ENCODE data around the gene POLN. TPM values are rescaled to one million over a fixed set of nuclear protein-coding genes. Genes with fewer than 3 reads are reported as not detected.
A peak's percentile ranks its signal among the peaks of the same experiment; 100 is the strongest.
"Not testable (repeated sequence)": the region's sequence is repeated elsewhere in the genome, so short reads cannot be mapped to it uniquely, and the experiment has no call there.

POLN gene
- total RNA-seq, 4 donors from 2014 or later, result 0.26 to 5.8 (median 5.5) TPM; not detected in 1

GRCh38 chr4:2222838-2223237 lies 19.1 kb downstream of the POLN start:
- Histone ChIP-seq H3K4me1 (no peaks in the 10 kb centered on the region), H3K4me3 (no peak overlapping the region), H3K27ac (no peak overlapping the region), H3K9me3 (no peaks in the 10 kb centered on the region), H3K27me3 (no peaks in the 10 kb centered on the region), H3K36me3 (no peaks in the 10 kb centered on the region)
- no peak for DNase-seq
- intact Hi-C loops (cut with DNase I; ENCODE audit: low total_unique reads), result loop anchor here (10.0 kb wide), 1 partner anchor 242 kb away; the partner anchor contains the start of gene RNF4
- TF ChIP-seq CTCF (IDR thresholded peaks at IDR 0.05), result no peak
- TF ChIP-seq POLR2A (IDR thresholded peaks at IDR 0.05), result no peak

DNA sequence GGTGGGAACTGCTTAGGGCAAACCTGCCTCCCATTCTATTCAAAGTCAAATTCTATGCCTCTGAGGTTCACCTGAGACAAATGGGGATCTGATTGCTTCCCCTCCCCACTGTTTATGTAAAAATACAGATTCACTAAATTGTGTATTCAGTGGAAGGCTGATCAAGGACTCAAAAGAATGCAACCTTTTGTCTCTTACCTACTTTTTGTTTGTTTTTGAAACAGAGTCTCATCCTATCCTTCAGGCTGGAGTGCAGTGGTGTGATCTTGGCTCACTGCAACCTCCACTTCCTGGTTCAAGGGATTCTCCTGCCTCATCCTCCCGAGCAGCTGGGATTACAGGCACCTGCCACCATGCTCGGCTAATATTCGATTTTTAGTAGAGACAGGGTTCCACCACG lies 20.5 kb downstream of the POLN start:
- not testable (repeated sequence) for H3K4me1 ChIP-seq, H3K36me3 ChIP-seq, H3K4me3 ChIP-seq, DNase-seq, H3K9me3 ChIP-seq, H3K27ac ChIP-seq, H3K27me3 ChIP-seq
- intact Hi-C loops (cut with DNase I; ENCODE audit: low total_unique reads), result loop anchor here (10.0 kb wide), 1 partner anchor 243 kb away; the partner anchor contains the start of gene RNF4

DNA sequence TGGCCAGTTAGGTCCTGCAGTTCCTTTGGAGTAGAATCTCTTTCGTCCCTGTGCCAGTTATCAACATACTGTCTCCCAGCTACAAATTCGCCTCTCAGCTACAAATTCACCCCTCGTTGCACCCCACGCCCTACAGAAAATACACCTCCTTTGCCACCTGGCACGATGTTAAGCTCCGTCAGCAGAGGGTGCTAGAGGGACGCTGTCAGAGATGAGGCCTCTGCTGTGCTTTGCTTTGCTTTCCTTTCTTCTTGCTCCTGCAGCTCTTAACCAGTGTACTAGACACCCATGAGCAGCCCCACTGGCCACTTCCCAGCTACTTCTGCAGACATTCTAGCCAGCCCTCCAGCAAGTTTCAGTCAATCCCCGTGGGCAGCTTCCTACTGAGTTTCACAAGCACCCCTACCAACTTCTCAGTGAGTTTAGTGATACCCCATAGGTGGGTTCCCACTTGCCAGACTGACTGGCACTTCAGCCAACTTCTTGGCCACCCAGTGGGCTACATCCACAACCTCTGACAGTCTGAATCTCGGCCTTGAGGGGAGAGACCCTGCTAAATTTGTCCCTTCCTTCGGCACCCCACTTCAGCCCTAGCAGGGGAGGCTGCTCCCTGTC lies 21.8 kb downstream of the POLN start:
- Histone ChIP-seq H3K36me3 (no peaks in the 10 kb centered on the region), H3K4me1 (no peaks in the 10 kb centered on the region), H3K9me3 (no peaks in the 10 kb centered on the region), H3K4me3 (no peak overlapping the region), H3K27me3 (no peaks in the 10 kb centered on the region), H3K27ac (no peak overlapping the region)
- TF ChIP-seq POLR2A (IDR thresholded peaks at IDR 0.05), result no peak
- peak; percentile 73 to 90 (median 86) for TF ChIP-seq CTCF (IDR thresholded peaks at IDR 0.05)
- DNase-seq, result peak; percentile 66
- intact Hi-C loops (cut with DNase I; ENCODE audit: low total_unique reads), result loop anchor here (10.0 kb wide), 1 partner anchor 245 kb away; the partner anchor contains the start of gene RNF4

DNA sequence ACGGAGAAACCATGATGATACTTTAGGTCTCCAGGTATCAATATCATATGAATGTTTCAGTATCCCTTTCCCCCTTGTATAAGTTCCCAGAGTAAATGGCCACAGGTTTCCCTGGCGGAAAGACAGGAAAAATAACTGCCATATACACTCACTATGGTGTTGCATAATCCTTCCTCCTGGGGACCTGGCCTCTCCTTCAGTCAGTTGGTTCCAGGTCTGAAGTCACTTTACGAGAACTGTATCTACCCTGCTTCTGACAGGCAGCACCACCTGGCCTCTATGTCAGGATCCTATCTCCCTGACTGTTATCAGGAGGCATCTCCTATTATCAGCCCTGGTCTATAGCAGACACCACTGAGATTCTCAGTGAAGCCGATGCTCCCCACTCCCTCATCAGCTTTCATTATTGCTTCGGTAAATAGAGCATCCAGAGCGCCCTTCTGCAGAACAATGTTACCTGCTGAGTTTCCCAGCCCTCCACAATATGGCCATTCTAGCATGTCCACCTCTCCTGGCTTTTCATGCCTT lies 22.6 kb downstream of the POLN start:
- TF ChIP-seq POLR2A (IDR thresholded peaks at IDR 0.05), result no peak
- TF ChIP-seq CTCF (IDR thresholded peaks at IDR 0.05), result no peak
- Histone ChIP-seq H3K9me3 (no peaks in the 10 kb centered on the region), H3K36me3 (no peaks in the 10 kb centered on the region), H3K4me3 (no peak overlapping the region), H3K27me3 (no peaks in the 10 kb centered on the region), H3K4me1 (no peaks in the 10 kb centered on the region), H3K27ac (no peak overlapping the region)
- intact Hi-C loops (cut with DNase I; ENCODE audit: low total_unique reads), result no loop called here
- DNase-seq, result no peak

- H3K4me3 ChIP-seq, result no peak overlapping the region
- no peak overlapping the region for H3K27ac ChIP-seq
- TF ChIP-seq CTCF (IDR thresholded peaks at IDR 0.05) (no peak), POLR2A (IDR thresholded peaks at IDR 0.05) (no peak)
- H3K9me3 ChIP-seq, result no peaks in the 10 kb centered on the region
- H3K27me3 ChIP-seq, result no peaks in the 10 kb centered on the region
- H3K4me1 ChIP-seq, result no peaks in the 10 kb centered on the region
- H3K36me3 ChIP-seq, result no peaks in the 10 kb centered on the region
- intact Hi-C loops (cut with DNase I; ENCODE audit: low total_unique reads), result no loop called here
- no peak for DNase-seq
These were observed 23.5 kb downstream of the POLN start for GRCh38 chr4:2218436-2218835.

Data from uterus (tissue), 4 donors.